Left kidney (tissue), 2 donors: ENCODE data around the gene EML6. TPM values are rescaled to one million over a fixed set of nuclear protein-coding genes. Genes with fewer than 3 reads are reported as not detected.
A peak's percentile ranks its signal among the peaks of the same experiment; 100 is the strongest.
"Not testable (repeated sequence)": the region's sequence is repeated elsewhere in the genome, so short reads cannot be mapped to it uniquely, and the experiment has no call there.

Source experiments
- DNase-seq: peaks from one replicate; pipeline ENCODE4 v3.0.0-alpha.2; 2013
- polyA plus RNA-seq: library from polyadenylated mRNA; unstranded; fragments of 120-200 nt; gene quantifications from one replicate; pipeline ENCODE4 v1.2.1, GENCODE V29; 2013; ENCODE audit not compliant: insufficient read length

EML6 gene
- polyA plus RNA-seq, 1 donor, result 20.4 TPM

- no peak for DNase-seq
These were observed 242.0 kb downstream of the EML6 start for GRCh38 chr2:54965425-54965824.

- no peak for DNase-seq
These were observed 242.8 kb downstream of the EML6 start for GRCh38 chr2:54966165-54966832.

- DNase-seq, result no peak
These were observed 243.4 kb downstream of the EML6 start for GRCh38 chr2:54966837-54967236.

- no peak for DNase-seq
These were observed 243.8 kb downstream of the EML6 start for GRCh38 chr2:54967269-54967668.

GRCh38 chr2:54967759-54968365 is 244.4 kb downstream of the EML6 start:
- no peak for DNase-seq

GRCh38 chr2:54968561-54969218 is 245.2 kb downstream of the EML6 start:
- no peak for DNase-seq

GRCh38 chr2:54969295-54969939 is 246.0 kb downstream of the EML6 start:
- DNase-seq, result no peak

GRCh38 chr2:54969940-54970338 is 246.5 kb downstream of the EML6 start:
- no peak for DNase-seq

GRCh38 chr2:54975175-54975574 is 251.7 kb downstream of the EML6 start:
- no peak for DNase-seq

- no peak for DNase-seq
These were observed 252.4 kb downstream of the EML6 start for GRCh38 chr2:54975598-54976492.

- peak; percentile 50 for DNase-seq
These were observed 253.7 kb downstream of the EML6 start for GRCh38 chr2:54977149-54977548.

GRCh38 chr2:54979321-54980044 is 256.0 kb downstream of the EML6 start:
- DNase-seq, result peak; percentile 38

- no peak for DNase-seq
These were observed 257.9 kb downstream of the EML6 start for GRCh38 chr2:54981385-54981784.

- no peak for DNase-seq
These were observed 260.1 kb downstream of the EML6 start for GRCh38 chr2:54983345-54984220.

- DNase-seq, result no peak
These were observed 261.0 kb downstream of the EML6 start for GRCh38 chr2:54984476-54984875.

GRCh38 chr2:54986264-54986663 is 262.8 kb downstream of the EML6 start:
- no peak for DNase-seq

GRCh38 chr2:54988612-54989011 is 265.1 kb downstream of the EML6 start:
- no peak for DNase-seq

GRCh38 chr2:54990694-54991093 is 267.2 kb downstream of the EML6 start:
- not testable (repeated sequence) for DNase-seq

- DNase-seq, result no peak
These were observed 272.1 kb downstream of the EML6 start for GRCh38 chr2:54995553-54995952.

- no peak for DNase-seq
These were observed 274.4 kb downstream of the EML6 start for GRCh38 chr2:54997826-54998225.
